GM10847 (cell line): ENCODE measurements around the gene RAG1.

Experiments
- POLR2A ChIP-seq: IDR thresholded peaks from 2 replicates; pipeline ENCODE4 v1.6.1; 2011; ENCODE audit not compliant: insufficient read length; ENCODE audit errors: extremely low read depth

RAG1 gene

DNA sequence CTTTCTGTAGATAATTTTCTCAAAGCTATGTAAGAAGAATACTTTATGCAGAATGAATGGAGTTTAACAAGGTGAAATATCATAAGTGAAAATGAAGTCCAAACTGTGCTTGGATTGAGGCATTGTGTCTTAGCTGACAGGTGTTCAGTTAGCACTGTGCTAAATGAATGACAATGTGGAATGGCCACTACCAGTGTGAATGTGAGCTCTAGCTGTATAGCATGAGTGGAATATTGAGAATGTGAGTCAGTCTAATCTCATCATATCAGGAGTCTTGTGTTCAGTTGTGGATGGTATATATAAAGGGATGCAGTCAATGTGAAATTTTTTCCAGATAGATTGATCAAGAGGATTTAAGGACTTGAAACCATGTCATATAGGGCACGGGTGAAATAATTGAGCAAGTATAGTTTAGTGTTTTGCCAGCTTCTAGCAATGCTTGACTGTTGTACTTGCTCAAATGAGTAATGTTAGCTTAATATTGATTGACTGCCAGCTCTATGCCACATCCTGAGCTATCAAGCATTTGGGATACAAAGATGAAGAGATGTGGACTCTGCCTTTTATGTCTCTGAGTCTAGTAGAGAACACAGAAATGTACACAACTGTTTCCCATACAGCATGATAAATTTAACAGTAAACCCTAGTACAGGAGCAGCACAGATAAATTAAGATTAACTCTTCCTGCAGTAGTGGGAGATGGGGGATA is 40.8 kb downstream of the RAG1 start:
- no peak for TF ChIP-seq POLR2A

DNA sequence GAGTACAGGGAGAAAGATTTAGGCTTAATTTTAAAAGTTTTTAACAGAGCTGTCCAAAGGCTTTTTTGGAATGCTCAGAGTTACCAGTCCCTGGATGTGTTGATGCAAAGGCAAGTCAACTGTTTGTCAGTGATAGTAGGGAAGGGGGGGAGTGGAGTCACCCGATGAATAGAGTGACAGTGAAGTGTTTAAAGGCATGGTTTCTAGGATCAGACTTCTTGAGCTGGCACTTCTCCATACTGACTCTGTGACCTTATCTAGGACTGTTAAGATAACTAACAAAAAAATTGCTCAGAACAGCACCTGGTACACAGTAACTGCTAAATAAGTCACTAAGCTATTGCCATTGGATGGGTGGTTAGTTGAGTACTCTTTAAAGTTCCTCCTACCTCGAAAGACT is 41.6 kb downstream of the RAG1 start:
- no peak for TF ChIP-seq POLR2A

DNA sequence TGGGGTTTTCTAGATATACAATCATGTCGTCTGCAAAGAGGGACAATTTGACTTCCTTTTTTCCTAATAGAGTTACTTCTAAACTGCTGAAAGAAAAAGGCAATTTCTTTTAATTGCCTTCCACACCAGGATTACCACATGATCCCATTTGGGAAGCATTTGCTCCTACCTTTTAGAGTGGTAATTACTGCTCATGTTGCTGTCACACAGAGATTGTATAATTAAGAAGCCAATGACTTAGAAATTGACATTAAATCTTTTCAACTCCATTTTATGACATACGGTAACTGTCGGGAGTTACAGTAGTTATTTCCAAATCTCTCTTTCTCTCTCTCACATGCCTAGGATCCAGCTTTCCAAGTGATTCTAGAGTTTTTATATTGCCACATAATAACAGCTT is 48.0 kb downstream of the RAG1 start:
- no peak for TF ChIP-seq POLR2A

DNA sequence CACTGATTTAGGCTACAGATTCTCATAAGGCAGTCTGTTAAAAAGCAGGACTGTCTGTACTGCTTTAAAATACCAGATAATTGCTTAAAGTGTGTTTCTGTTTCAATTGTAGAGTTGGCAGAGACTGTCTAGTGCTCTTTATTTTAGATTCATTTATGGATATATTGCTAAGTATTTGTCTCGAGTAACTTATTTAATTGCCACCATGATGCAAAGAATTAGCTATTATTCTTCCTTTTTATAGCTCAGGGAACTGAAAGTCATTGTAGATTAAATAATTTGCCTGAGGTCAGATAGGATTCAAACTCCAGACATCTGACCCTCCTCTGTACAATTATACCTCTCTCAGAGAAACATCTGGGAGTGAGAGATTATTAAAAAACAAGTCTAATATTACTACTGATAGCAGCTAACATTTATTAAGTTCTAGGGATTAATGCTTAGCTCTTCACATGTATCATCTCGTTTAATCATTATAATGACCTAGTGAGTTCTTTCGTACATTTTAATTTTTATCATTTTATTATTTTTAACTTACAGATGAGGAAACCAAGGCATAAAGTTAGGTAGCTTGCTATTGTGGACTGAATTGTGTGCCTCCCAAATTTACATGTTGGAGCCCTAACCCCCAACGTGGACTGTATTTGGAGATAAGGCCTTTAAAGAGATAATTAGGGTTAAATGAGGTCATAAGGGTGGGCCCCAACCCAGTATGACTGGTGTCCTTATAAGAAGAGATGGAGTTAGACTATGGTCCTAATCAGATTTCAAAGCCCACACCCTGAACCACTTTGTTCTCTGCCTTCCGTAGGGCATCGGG is 49.9 kb downstream of the RAG1 start:
- no peak for TF ChIP-seq POLR2A

DNA sequence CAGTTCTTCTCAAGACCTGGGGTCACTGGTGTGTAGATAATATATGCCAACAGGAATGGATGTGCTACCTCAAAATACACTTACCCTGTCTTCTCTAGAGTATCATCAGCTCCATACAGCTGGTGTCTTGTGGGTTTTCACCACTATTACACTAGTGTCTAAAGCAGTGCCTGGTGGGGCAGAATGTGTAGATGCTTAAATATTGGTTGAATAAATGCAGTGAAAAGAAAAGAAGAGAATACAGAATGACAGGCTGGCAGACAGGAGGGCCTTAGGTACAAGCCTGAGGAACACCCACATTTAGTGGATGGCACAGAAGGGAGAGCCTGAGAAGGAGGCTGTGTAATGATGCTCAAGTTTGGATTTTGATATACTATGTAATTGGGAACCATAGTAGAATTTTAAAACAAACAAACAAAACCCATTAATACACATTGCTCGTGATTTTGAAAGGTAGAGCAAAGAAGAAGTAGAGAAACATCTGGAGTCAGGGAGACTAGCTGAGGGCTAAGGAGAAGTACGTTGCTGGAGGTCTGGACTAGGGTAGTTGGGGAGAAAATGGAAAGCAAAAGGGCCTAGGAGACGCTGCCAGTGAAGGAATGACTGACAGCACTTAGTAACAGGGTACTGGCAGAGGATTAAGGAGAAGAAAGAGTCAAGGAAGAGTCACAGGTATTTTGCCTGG is 50.7 kb downstream of the RAG1 start:
- TF ChIP-seq POLR2A: no peak

DNA sequence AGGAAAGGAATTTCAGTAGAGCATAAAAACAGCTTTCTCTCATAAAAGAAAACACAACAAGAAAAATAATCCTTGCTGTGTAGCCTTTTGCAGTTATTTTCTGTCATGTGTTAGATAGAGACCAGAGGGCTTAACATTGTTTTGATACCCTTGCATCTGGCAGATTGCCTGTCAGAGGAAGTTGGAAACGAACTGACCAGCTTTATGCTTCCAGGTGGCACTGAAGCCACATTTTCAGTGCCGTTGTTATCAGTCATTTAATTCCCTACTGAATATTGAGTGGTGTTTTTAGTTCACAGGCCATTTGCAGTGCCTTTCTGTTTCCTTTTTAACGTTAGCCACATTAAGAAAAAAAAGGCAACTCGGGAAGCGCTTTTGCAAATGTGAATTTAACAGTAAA is 51.7 kb downstream of the RAG1 start:
- no peak for TF ChIP-seq POLR2A

DNA sequence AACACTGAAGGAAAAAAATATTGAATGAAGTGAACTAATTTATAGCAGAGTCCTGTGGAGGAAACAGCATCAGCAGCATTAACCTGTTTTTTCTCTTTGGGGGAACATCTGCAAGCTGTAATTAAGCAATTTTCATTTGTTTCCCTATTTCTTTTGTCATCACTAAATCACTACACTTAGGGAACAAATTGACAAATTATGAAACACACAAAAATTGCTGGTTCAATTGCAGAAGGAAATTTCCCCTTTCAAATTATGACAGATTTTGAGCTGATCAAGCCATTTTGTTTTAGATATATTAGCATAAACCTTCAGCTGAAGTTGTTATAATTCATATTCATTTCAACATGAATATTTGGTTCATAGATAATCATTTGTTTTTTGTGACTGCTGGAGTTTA is 52.4 kb downstream of the RAG1 start:
- TF ChIP-seq POLR2A: no peak

DNA sequence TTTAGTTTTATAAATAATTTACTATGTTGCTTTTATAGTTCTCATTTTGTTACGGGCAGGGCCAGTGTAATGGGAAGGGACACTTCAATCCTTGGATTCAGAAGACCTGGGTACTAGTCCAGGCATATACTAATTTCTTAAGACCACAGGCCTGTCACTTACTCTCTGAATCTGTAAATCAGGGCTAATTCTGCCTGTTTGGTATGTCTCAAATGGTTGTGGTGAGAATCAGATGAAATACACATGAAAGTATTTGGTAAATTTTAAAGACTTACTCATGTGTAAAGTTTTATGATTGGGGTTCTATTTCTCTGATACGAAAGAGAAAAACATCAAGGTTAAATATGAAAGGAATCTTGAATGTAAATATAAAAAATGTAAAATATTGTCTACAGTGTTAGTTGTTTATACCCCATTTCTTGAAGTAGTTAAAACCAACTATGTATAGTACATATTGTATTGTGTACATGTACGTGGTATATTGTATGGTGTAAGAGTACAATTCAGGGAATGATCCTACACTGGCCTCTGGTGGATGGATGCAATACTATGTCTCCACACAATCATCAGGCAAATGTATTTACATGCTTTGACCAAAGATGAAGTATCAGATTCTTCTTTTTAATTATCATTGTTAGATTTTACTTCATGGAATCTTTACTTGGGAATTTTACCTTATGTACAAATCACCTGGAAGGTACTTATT is 54.8 kb downstream of the RAG1 start:
- TF ChIP-seq POLR2A: no peak

DNA sequence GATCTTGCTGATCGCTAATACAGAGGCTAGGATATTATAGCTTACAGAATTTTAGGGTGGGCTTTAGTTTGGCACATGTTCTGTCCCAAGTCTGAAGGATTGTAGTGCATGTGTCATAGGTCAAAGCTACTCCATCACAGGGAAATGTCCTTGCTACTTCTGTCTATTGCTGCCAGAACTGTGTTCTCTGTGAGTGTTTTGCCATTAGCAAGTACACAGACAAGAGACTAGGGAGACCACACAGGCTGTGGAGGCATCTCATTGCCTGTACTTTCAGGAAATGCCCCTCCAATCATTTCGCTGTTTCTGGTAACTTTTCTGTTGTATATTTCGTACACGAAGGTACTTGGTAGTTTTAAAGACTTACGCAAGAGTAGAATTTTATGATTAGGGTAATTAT is 55.7 kb downstream of the RAG1 start:
- no peak for TF ChIP-seq POLR2A

DNA sequence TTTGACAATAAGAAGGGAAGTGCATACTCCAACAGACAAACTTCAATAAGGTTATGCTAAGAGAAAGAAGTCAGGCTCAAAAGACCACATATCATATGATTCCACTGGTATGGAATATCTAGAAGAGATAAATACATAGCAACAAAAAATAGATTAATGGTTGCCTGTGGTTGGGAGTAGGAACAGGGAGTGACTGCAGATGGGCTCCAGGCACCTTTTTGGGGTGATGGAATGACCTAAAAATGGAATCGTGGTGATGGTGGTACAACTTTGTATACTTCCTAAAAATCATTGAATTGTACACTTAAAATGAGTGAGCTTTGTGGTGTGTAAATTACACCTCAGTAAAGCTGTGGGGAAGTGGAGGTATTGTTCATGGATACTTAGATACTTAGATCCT is 59.2 kb downstream of the RAG1 start:
- TF ChIP-seq POLR2A: no peak

DNA sequence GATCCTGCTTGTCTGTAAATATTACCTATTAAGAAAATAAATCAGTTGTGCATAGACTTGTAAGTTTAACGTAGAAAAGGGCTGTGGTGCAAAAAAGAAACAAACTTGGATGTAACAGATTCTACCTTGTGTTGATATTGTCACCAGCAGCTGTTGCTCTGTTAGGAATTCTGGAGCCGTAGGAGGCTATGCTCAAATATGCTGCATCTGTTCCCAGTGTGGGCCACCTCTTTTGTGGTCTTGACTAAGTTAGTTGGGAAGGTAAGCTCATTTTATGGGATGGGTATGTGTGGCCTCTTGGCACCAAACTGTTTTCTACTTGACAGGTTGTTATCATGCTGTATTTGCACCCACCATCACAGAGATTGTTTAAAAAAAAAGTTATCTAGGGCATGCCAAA is 59.7 kb downstream of the RAG1 start:
- no peak for TF ChIP-seq POLR2A

DNA sequence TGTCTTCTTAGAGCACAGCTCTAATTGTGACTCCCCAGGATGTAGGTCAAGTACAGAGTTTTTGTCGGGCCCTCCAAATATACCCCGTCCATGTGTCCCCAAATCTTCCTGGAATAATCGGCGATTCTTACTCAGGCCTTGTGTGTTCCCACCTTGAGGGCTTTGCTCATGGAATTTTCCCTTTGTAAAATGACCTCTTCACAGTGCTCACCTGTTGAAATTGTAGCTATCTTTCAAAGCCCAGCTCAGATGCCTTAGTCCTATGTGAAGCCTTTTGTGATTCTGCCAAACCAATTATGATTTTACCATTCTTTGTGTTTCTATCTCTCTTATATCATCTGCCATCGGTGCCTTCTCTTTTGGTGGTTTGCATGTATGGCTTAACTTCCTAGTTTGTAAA is 60.3 kb downstream of the RAG1 start:
- no peak for TF ChIP-seq POLR2A

DNA sequence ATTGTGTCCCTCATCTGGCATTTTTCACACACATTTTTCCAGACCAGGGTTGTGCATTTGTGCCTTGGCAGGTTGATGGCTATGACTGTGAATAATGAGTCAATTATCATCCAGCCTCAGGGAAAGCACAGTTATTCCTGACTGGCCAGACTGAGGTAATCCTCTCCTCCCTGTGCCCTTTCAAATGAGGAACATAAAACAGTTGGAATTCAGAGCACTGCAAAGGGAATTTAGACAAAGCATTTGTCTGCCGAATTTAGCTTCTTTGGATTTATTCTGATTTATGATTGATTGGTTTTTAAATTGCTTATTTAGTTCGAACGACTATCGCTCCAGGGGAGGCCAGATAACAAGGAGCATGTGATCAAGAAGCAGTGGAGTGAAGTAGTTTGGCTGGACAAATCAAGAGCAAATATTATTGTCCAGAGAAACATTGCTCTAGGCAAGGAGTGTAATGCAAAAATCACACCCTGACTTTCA is 61.0 kb downstream of the RAG1 start:
- no peak for TF ChIP-seq POLR2A
